ENCODE results near the gene GSTP1. TPM values are rescaled to one million over a fixed set of nuclear protein-coding genes. Genes with fewer than 3 reads are reported as not detected.
"Not testable (repeated sequence)": the region's sequence is repeated elsewhere in the genome, so short reads cannot be mapped to it uniquely, and the experiment has no call there.

GSTP1 gene
- total RNA-seq, 1 donor from 2014 or later: 355 TPM

GRCh38 chr11:67594480-67594879 is 10.9 kb downstream of the GSTP1 start:
- peak; percentile 2 for DNase-seq (ENCODE audit: low spot score)

GRCh38 chr11:67596753-67597300 is 13.2 kb downstream of the GSTP1 start:
- DNase-seq (ENCODE audit: low spot score): peak; percentile 8

GRCh38 chr11:67597458-67597857 is 13.8 kb downstream of the GSTP1 start:
- DNase-seq (ENCODE audit: low spot score): not testable (repeated sequence)

GRCh38 chr11:67597963-67598362 is 14.4 kb downstream of the GSTP1 start:
- not testable (repeated sequence) for DNase-seq (ENCODE audit: low spot score)

GRCh38 chr11:67599149-67599548 is 15.5 kb downstream of the GSTP1 start:
- no peak for DNase-seq (ENCODE audit: low spot score)

- DNase-seq (ENCODE audit: low spot score): no peak
Observed at GRCh38 chr11:67600324-67601029, 16.9 kb downstream of the GSTP1 start.

GRCh38 chr11:67601098-67601497 is 17.5 kb downstream of the GSTP1 start:
- DNase-seq (ENCODE audit: low spot score): no peak

GRCh38 chr11:67604119-67604518 is 20.5 kb downstream of the GSTP1 start:
- not testable (repeated sequence) for DNase-seq (ENCODE audit: low spot score)

GRCh38 chr11:67604815-67605214 is 21.2 kb downstream of the GSTP1 start:
- DNase-seq (ENCODE audit: low spot score): no peak

- DNase-seq (ENCODE audit: low spot score): no peak
Observed at GRCh38 chr11:67605231-67606011, 21.8 kb downstream of the GSTP1 start.

GRCh38 chr11:67606093-67606491 is 22.5 kb downstream of the GSTP1 start:
- DNase-seq (ENCODE audit: low spot score): no peak

- DNase-seq (ENCODE audit: low spot score): peak; percentile 99
Observed at GRCh38 chr11:67606492-67607295, 23.1 kb downstream of the GSTP1 start, which contains the start of gene NDUFV1. NDUFV1 (plus strand) TSS chr11:67606936; CDS start chr11:67607005, 69 bp downstream.

GRCh38 chr11:67607507-67607906 is 23.9 kb downstream of the GSTP1 start:
- no peak for DNase-seq (ENCODE audit: low spot score)

GRCh38 chr11:67608486-67608885 is 24.9 kb downstream of the GSTP1 start:
- no peak for DNase-seq (ENCODE audit: low spot score)

GRCh38 chr11:67609316-67609715 is 25.7 kb downstream of the GSTP1 start:
- DNase-seq (ENCODE audit: low spot score): no peak

- no peak for DNase-seq (ENCODE audit: low spot score)
Observed at GRCh38 chr11:67610302-67610868, 26.8 kb downstream of the GSTP1 start.

- no peak for DNase-seq (ENCODE audit: low spot score)
Observed at GRCh38 chr11:67611165-67611564, 27.6 kb downstream of the GSTP1 start.

- DNase-seq (ENCODE audit: low spot score): no peak
Observed at GRCh38 chr11:67611704-67612587, 28.3 kb downstream of the GSTP1 start.

- no peak for DNase-seq (ENCODE audit: low spot score)
Observed at GRCh38 chr11:67612751-67613150, 29.1 kb downstream of the GSTP1 start.
